ENCODE results near the gene NLGN4Y. TPM values are rescaled to one million over a fixed set of nuclear protein-coding genes. Genes with fewer than 3 reads are reported as not detected.

The NLGN4Y gene
- total and polyA plus RNA-seq, 5 experiments from 2014 or later: not detected

DNA sequence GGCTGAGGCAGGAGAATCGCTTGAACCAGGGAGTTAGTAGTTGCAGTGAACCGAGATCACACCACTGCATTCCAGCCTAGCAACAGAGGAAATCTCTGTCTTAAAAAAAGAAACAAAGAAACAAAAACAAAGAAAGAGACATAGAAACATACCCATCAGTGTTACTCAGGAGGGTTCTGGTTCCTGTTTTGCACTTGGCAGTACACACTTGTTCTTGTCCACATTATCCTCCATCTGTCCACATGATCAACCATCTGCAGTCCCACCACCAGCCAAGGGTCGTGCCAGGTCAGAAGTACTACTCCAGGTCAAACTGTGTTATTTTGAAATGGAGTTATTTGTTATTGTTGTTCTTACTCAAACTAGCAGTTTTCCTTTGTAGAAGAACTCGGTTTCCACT, 62.4 kb downstream of the NLGN4Y start:
- Mint-ChIP-seq H3K27ac (no peak overlapping the region), H3K9me3 (peaks cover 0 to 10% (median 0%) of the 10 kb centered on the region in 9 donors), H3K36me3 (no peaks in the 10 kb centered on the region), H3K4me3 (no peak overlapping the region), H3K4me1 (no peaks in the 10 kb centered on the region), H3K27me3 (peaks cover 0 to 3% (median 0%) of the 10 kb centered on the region in 5 donors)
- POLR2A ChIA-PET: no interaction called here
- no peak for DNase-seq
- no peak for ATAC-seq

DNA sequence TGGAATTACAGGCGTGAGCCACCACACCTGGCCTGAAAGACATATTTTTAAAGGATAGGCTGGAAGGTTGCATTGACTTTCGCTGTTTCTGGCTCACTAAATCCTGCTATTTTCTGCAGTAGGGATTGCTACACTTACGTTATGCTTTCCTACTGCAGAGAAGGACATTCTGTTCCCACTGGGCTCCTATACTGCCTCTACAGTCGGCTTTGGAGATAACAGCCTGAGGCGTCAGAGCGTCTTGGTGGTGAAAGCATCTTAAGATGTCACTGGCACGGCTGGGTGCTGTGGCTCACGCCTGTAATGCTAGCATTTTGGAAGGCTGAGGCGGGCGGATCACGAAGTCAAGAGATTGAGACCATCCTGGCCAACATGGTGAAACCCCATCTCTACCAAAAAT, 77.0 kb downstream of the NLGN4Y start:
- POLR2A ChIA-PET: no interaction called here
- H3K27ac Mint-ChIP-seq: no peak overlapping the region

DNA sequence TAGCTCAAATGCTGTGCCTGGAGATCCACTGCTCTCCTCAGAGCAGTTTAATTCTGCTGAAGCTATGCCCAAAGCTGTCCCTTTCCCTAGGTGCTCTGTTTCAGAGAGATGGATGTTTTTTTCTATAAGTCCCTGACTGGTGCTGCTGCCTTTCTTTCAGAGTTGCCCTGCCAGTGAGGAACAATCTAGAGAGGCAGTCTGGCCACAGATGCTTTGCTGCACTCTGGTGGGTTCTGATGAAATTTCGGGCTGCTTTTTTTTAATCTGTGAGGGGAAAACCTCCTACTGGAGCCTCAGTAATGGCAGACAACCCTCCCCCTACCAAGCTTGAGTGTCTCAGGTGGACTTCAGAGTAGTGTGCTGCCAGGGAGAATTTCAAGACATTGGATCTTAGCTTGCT, 93.3 kb downstream of the NLGN4Y start:
- POLR2A ChIA-PET: no interaction called here
- no peak overlapping the region for H3K4me3 Mint-ChIP-seq
- no peaks in the 10 kb centered on the region for H3K4me1 Mint-ChIP-seq
- H3K27ac Mint-ChIP-seq: no peak overlapping the region
- no peak for DNase-seq
- peaks cover 0 to 14% (median 0%) of the 10 kb centered on the region in 9 donors for H3K9me3 Mint-ChIP-seq
- peaks cover 0 to 3% (median 0%) of the 10 kb centered on the region in 5 donors for H3K27me3 Mint-ChIP-seq
- no peaks in the 10 kb centered on the region for H3K36me3 Mint-ChIP-seq
- ATAC-seq: no peak

More for the DNA sequence above, 77.0 kb downstream of the NLGN4Y start:
- Mint-ChIP-seq H3K4me3 (no peak overlapping the region), H3K4me1 (no peaks in the 10 kb centered on the region), H3K9me3 (peaks cover 0 to 1% (median 0%) of the 10 kb centered on the region in 9 donors), H3K27me3 (no peaks in the 10 kb centered on the region), H3K36me3 (peaks cover 0 to 2% (median 0%) of the 10 kb centered on the region in 3 donors)
- no peak for DNase-seq
- no peak for ATAC-seq

DNA sequence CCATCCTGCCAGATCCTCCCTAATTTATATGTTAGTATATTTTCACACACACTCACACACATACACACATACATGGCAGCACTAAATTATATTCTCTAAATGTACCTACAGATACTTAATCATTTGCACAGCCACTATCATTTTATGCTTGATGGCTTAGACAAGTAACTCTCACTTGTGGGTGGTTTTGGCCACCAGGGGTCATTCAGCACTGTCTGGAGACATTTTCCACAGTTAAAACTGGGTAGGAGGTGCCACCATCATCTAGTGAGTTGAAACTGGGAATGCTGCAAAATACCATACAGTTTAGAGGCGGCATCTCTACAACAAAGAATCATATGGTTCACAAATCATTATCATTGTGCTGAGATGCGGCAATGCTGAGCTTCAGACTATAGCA, 94.2 kb downstream of the NLGN4Y start:
- peaks cover 0 to 14% (median 0%) of the 10 kb centered on the region in 9 donors for H3K9me3 Mint-ChIP-seq
- no peaks in the 10 kb centered on the region for H3K36me3 Mint-ChIP-seq
- POLR2A ChIA-PET: no interaction called here
- ATAC-seq: no peak
- no peaks in the 10 kb centered on the region for H3K4me1 Mint-ChIP-seq
- DNase-seq: no peak
- H3K27me3 Mint-ChIP-seq: peaks cover 0 to 3% (median 0%) of the 10 kb centered on the region in 5 donors
- H3K4me3 Mint-ChIP-seq: no peak overlapping the region
- H3K27ac Mint-ChIP-seq: no peak overlapping the region

DNA sequence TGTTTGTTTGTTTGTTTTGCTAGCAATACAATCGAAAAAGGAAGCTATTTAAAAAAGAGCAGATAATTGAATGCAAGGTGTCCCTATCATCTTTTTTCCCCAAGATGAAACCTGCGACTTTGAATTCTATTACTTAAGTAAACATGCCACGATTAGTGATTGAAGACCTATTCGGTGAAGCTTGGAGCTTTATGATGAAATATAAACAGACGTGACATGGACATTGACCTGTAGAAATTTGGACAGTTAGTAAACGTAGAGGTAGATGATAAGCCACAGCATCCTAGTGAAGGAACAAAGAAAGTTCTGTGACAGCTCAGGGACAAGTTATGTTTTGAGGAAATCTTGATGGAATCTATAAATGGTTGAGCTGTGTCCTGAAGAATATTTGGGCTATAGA, 103.9 kb downstream of the NLGN4Y start:
- ATAC-seq (no peak), DNase-seq (no peak)
- no peaks in the 10 kb centered on the region for H3K36me3 Mint-ChIP-seq
- no peak overlapping the region for H3K4me3 Mint-ChIP-seq
- H3K27ac Mint-ChIP-seq: no peak overlapping the region
- POLR2A ChIA-PET: no interaction called here
- peaks cover 0 to 9% (median 0%) of the 10 kb centered on the region in 9 donors for H3K9me3 Mint-ChIP-seq
- peaks cover 0 to 2% (median 0%) of the 10 kb centered on the region in 4 donors for H3K4me1 Mint-ChIP-seq
- peaks cover 0 to 4% (median 0%) of the 10 kb centered on the region in 5 donors for H3K27me3 Mint-ChIP-seq

DNA sequence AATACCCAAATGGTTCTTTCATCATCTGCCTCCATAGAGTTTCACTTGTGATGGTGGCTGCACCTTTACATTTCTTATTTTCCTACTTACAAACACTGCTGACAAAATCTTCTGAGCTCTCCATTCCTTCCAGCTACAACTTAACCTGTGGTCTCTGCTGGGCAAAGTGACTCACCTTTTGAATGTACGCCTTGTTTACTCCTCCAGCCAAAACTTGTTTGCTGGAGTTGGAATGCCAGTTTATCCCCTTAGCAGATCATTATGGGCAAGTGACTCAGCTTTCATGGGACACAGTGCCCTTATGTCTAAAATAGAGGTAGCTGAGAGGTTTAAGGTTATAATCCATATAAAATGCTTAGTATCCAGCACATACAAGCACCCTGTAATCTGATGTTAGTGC, 107.3 kb downstream of the NLGN4Y start:
- DNase-seq (no peak), ATAC-seq (no peak)
- H3K27ac Mint-ChIP-seq: no peak overlapping the region
- POLR2A ChIA-PET: no interaction called here
- H3K27me3 Mint-ChIP-seq: no peaks in the 10 kb centered on the region
- no peaks in the 10 kb centered on the region for H3K36me3 Mint-ChIP-seq
- H3K9me3 Mint-ChIP-seq: no peaks in the 10 kb centered on the region
- H3K4me3 Mint-ChIP-seq: no peak overlapping the region
- H3K4me1 Mint-ChIP-seq: no peaks in the 10 kb centered on the region

DNA sequence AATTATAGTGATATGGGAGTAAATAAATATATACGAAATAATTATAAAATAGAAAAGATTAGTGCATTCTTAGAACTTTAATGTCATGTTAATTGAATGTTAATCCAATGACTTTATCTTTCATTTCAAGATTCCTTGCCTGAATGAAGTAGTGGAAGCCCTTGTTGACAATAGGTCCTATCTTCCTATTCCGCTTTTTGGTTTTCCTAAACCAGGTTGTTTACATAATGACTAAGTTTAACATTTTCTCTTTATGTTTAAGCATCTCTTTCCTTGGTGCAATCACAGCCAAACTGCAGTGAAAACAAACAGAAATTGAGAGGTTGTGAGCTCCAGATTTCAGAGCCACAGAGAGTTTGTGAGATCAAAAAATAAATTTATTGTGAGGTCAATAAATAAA, 109.4 kb downstream of the NLGN4Y start:
- Mint-ChIP-seq H3K4me1 (no peaks in the 10 kb centered on the region), H3K9me3 (no peaks in the 10 kb centered on the region), H3K27ac (no peak overlapping the region), H3K36me3 (no peaks in the 10 kb centered on the region), H3K27me3 (no peaks in the 10 kb centered on the region), H3K4me3 (no peak overlapping the region)
- DNase-seq (no peak), ATAC-seq (no peak)
- POLR2A ChIA-PET: no interaction called here

DNA sequence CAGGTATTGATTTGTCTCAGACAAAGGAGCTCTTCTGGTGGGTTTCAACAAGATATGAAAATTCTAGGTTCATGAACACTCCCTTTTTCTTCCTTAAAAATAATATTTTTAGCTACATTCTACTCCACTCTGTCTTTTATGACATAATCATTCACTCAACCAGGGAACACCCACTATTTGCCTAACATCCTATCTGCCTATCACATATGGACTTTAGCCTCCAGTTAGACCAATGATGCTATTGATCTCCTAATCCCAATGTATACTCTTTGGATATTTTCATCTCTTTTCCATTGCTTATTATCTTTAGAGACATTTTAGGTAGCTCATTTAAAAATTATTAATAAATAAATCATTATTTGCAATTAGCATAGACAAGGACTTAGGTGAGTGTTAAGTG, 110.6 kb downstream of the NLGN4Y start:
- POLR2A ChIA-PET: no interaction called here
- Mint-ChIP-seq H3K4me1 (no peaks in the 10 kb centered on the region), H3K9me3 (no peaks in the 10 kb centered on the region), H3K4me3 (no peak overlapping the region), H3K36me3 (no peaks in the 10 kb centered on the region), H3K27ac (no peak overlapping the region), H3K27me3 (no peaks in the 10 kb centered on the region)
- no peak for ATAC-seq
- no peak for DNase-seq

DNA sequence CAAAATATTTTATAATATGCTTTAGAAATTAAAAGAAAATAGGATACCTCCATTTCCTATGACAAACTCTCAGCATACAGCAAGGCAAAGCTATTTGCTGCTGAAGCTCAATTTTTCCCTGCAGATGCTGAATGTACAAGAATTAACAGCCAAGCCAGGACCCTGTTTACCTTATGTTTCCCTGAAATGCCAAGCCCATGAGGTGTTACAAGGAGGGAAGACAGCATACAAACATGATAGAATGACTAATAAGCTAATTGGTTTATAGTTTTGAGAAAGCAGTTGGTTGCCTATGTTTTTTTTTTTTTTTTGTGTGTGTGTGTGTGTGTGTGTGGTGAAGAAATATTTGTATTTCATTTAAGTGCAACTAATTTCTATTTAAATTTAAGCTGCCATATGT, 113.2 kb downstream of the NLGN4Y start:
- Mint-ChIP-seq H3K4me1 (no peaks in the 10 kb centered on the region), H3K36me3 (no peaks in the 10 kb centered on the region), H3K27me3 (no peaks in the 10 kb centered on the region), H3K4me3 (no peak overlapping the region), H3K27ac (no peak overlapping the region), H3K9me3 (no peaks in the 10 kb centered on the region)
- ATAC-seq (no peak), DNase-seq (no peak)
- POLR2A ChIA-PET: no interaction called here

DNA sequence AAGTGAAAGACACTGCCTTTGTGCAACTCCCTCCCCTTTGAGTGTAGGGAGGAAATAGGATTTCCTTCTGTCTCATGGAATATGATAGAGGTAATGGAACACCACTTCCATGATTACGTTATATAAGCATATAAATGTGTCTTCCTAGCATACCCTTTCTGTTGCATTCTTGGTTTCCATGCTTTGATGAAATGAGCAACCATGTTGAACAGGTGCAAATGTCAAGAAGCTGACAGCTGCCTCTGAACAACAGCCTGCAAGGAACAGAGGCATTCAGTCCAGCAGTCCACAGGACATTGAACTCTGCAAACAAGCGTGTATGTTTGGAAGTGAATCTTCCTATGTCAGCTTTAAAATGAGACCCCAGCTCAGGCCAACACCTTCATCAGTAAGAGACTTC, 117.5 kb downstream of the NLGN4Y start:
- H3K4me3 Mint-ChIP-seq: no peak overlapping the region
- H3K4me1 Mint-ChIP-seq: no peaks in the 10 kb centered on the region
- H3K36me3 Mint-ChIP-seq: no peaks in the 10 kb centered on the region
- no peak for ATAC-seq
- no peak overlapping the region for H3K27ac Mint-ChIP-seq
- POLR2A ChIA-PET: no interaction called here
- no peak for DNase-seq
- peaks cover 0 to 10% (median 0%) of the 10 kb centered on the region in 9 donors for H3K9me3 Mint-ChIP-seq
- H3K27me3 Mint-ChIP-seq: no peaks in the 10 kb centered on the region

DNA sequence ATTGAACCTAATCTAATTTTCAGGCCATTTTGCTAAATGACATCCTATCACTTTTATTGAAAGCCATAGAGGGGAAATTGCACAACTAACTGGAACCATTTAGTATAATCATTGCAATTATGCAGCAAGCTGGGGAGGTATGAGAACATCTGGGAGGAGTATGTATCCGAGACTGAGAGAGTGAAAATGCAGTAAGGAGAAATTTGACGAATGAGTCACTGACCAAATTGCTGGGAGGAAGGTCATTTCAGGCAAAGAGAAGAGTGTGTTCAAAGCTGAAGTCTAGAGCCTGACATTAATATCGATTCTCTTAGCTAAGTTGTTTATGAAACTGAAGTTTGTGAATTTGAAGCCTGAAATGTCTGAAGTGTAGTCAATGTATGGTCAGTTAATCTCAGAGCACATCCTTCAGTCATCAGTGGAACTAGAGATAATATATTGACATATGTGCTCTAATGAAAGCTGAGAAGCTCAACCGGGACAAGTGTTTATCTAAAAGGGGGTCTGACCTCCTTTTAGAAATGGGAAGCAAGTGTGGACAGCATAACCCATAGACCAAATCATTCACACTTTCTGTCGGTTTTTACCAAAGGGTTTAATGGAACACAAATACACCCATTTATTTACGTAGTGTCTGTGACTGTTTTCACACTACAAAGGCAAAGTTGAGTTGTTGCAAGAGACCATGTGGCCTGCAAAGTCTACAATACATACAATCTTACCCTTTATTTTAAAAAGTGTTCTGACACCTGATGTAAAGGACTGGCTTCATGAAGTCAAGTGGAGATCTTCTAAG, 120.0 kb downstream of the NLGN4Y start:
- no peak overlapping the region for H3K4me3 Mint-ChIP-seq

DNA sequence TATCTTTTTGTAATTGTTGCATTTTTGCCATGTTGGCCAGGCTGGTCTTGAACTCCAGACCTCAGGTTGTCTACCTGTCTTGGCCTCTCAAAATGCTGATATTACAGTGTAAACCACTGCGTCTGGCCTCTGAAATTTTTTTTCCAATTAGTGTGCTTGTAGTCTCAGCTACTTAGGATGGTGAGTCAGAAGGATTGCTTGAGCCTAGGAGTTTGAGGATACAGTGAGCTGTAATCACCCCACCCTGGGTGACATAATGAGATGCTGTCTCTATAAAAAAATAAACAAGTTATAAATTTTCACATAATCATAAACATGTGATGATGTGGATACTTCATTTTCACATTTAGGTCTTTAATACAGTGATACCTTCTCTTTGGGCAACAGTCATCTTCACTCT, 154.9 kb downstream of the NLGN4Y start:
- H3K27me3 Mint-ChIP-seq: no peaks in the 10 kb centered on the region
- no peak for ATAC-seq
- POLR2A ChIA-PET: no interaction called here
- no peaks in the 10 kb centered on the region for H3K4me1 Mint-ChIP-seq
- H3K9me3 Mint-ChIP-seq: peaks cover 0 to 11% (median 0%) of the 10 kb centered on the region in 9 donors
- H3K36me3 Mint-ChIP-seq: no peaks in the 10 kb centered on the region
- H3K27ac Mint-ChIP-seq: no peak overlapping the region
- no peak for DNase-seq
- H3K4me3 Mint-ChIP-seq: no peak overlapping the region

More for the DNA sequence above, 120.0 kb downstream of the NLGN4Y start:
- DNase-seq (no peak), ATAC-seq (no peak)
- peaks cover 0 to 10% (median 0%) of the 10 kb centered on the region in 9 donors for H3K9me3 Mint-ChIP-seq
- H3K4me1 Mint-ChIP-seq: no peaks in the 10 kb centered on the region
- POLR2A ChIA-PET: no interaction called here
- no peaks in the 10 kb centered on the region for H3K27me3 Mint-ChIP-seq
- no peaks in the 10 kb centered on the region for H3K36me3 Mint-ChIP-seq
- H3K27ac Mint-ChIP-seq: no peak overlapping the region

DNA sequence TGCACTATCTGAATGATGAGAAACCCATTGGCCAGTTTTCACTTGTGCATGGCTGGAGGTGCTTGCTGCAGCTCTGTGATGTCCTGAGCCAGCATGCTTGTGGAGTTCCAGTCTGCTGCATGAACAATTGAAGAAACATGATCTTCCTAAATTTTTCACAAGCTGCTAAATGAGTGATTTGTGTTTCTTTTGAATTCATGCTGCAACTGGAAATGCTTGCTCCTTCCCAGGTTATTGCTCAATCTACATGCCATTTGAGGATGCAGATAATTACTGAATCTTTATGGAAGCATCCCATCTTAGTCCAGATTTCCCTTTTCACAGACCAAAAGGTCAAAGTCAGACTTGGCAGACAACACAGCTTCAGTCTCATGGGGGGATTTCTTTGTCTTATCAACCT, 170.2 kb downstream of the NLGN4Y start:
- no peaks in the 10 kb centered on the region for H3K36me3 Mint-ChIP-seq
- no peak for ATAC-seq
- no peak overlapping the region for H3K27ac Mint-ChIP-seq
- POLR2A ChIA-PET: no interaction called here
- H3K4me1 Mint-ChIP-seq: no peaks in the 10 kb centered on the region
- peaks cover 0 to 12% (median 0%) of the 10 kb centered on the region in 9 donors for H3K9me3 Mint-ChIP-seq
- no peaks in the 10 kb centered on the region for H3K27me3 Mint-ChIP-seq
- DNase-seq: no peak
- no peak overlapping the region for H3K4me3 Mint-ChIP-seq

DNA sequence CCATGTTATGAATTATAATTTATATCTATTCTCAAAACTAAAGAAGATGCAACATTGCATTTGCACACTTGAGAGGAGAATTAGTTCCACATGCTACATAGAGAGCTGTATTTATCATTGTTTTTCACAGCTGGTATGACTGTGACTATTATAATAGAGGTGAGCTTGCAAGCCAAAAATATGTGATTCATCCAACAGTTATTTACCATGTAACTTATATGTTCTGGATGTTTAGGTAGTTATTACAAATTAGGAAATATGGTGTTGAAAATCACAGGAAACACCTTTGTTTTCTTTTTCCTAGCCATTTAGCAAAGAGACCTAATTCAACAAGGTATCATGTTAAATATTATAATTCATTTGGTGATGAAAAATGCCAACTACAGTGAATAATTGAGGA, 183.8 kb downstream of the NLGN4Y start:
- Mint-ChIP-seq H3K4me3 (no peak overlapping the region), H3K9me3 (peaks cover 0 to 23% (median 0%) of the 10 kb centered on the region in 9 donors), H3K27ac (no peak overlapping the region), H3K4me1 (no peaks in the 10 kb centered on the region), H3K27me3 (peaks cover 0 to 2% (median 0%) of the 10 kb centered on the region in 5 donors), H3K36me3 (no peaks in the 10 kb centered on the region)
- no peak for DNase-seq
- ATAC-seq: no peak
- POLR2A ChIA-PET: no interaction called here
